22Rv1 (cell line): Measurements from ENCODE around the gene TRPV2.
"Not testable (repeated sequence)": the region's sequence is repeated elsewhere in the genome, so short reads cannot be mapped to it uniquely, and the experiment has no call there.

Source experiments
- ZFX ChIP-seq: fragments of 450-650 bp; IDR thresholded peaks from 2 replicates; pipeline ENCODE4 v1.6.1; 2017; ENCODE audit warnings: antibody characterized with exemption, borderline replicate concordance
- TF ChIP-seq, protein P1 (sequence below): fragments of 450-650 bp; IDR thresholded peaks from 2 replicates; pipeline ENCODE4 v1.5.1; 2017; ENCODE audit warnings: mild to moderate bottlenecking

DNA sequence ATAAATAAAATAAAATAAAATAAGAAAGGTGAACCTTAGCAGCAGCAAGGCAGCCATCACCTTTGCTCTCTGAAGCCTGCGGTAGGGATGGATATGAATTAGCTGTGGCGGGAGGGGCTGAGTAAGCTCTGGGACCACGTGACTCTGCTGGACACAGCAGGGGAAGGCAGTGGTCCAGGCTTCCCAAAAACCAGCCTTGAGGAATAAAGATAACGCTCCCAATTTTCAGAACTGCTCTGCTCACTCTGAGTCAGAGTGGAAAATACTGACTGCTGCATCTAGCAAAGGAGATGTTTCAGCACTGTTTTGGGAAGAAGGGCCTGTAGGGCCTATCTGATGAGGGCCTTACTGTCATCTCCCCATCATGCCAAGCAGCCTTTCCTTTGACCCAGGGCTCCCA, 19.5 kb upstream of the TRPV2 start:
- TF ChIP-seq, protein P1, sequence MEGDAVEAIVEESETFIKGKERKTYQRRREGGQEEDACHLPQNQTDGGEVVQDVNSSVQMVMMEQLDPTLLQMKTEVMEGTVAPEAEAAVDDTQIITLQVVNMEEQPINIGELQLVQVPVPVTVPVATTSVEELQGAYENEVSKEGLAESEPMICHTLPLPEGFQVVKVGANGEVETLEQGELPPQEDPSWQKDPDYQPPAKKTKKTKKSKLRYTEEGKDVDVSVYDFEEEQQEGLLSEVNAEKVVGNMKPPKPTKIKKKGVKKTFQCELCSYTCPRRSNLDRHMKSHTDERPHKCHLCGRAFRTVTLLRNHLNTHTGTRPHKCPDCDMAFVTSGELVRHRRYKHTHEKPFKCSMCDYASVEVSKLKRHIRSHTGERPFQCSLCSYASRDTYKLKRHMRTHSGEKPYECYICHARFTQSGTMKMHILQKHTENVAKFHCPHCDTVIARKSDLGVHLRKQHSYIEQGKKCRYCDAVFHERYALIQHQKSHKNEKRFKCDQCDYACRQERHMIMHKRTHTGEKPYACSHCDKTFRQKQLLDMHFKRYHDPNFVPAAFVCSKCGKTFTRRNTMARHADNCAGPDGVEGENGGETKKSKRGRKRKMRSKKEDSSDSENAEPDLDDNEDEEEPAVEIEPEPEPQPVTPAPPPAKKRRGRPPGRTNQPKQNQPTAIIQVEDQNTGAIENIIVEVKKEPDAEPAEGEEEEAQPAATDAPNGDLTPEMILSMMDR: not testable (repeated sequence)
- TF ChIP-seq ZFX: not testable (repeated sequence)
